ENCODE data around the gene KRT6A. TPM values are rescaled to one million over a fixed set of nuclear protein-coding genes. Genes with fewer than 3 reads are reported as not detected.

The KRT6A gene
- total RNA-seq, 1 experiment from 2014 or later: 0.24 TPM

DNA sequence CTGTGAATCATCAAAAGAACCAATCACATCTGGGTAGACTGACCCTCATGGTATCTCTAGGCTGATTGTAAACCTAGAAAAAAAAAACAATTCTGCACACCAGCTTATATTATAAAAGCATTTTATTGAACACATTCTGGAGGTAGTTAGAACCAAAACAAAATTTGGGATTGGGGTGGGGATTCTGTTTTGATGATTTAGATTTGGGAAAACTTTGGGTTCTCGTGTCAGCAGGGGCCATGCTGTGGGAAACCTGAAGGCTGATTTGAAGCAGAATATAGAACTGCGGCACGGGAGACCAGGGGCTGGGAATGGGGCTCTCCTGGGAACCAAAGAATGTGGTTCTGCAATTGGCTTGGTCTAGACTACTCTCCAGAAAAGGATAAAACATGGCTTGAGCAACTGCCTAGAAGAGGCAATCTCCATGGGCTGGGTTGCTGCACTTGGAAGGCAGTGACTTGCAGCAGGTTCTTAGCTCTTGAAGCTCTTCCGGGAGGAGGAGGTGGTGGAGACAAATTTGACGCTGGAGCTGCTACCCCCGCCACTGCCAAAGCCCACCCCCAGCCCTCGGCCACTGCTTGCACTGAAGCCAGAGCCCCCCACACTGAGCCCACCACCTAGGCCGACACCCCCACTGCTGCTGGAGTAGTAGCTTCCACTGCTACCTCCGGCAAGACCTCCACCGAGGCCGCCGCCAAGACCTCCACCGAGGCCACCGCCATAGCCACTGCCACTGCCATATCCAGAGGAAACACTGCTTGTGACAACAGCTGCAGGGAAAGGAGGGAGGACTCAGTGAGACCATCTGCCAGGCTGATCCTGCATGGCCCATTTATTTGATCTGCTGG is 21.6 kb upstream of the KRT6A start:
- Histone ChIP-seq H3K36me3 (ENCODE audit: insufficient read depth, low read length, poor library complexity, severe bottlenecking) (no peaks in the 10 kb centered on the region), H3K9me3 (ENCODE audit: low read depth, low read length, poor library complexity, severe bottlenecking) (peaks cover 8% of the 10 kb centered on the region), H3K4me1 (ENCODE audit: insufficient read depth, low read length, poor library complexity, severe bottlenecking) (no peaks in the 10 kb centered on the region), H3K27ac (ENCODE audit: low read depth, low read length, poor library complexity, severe bottlenecking) (no peak overlapping the region), H3K4me3 (ENCODE audit: low read depth, low read length, poor library complexity, severe bottlenecking) (no peak overlapping the region), H3K27me3 (replicated peaks; ENCODE audit: insufficient read depth, low read depth, low read length, poor library complexity) (no peaks in the 10 kb centered on the region)
- BruUV-seq (replicated peaks): no TSS peak
- TF ChIP-seq, protein P1, sequence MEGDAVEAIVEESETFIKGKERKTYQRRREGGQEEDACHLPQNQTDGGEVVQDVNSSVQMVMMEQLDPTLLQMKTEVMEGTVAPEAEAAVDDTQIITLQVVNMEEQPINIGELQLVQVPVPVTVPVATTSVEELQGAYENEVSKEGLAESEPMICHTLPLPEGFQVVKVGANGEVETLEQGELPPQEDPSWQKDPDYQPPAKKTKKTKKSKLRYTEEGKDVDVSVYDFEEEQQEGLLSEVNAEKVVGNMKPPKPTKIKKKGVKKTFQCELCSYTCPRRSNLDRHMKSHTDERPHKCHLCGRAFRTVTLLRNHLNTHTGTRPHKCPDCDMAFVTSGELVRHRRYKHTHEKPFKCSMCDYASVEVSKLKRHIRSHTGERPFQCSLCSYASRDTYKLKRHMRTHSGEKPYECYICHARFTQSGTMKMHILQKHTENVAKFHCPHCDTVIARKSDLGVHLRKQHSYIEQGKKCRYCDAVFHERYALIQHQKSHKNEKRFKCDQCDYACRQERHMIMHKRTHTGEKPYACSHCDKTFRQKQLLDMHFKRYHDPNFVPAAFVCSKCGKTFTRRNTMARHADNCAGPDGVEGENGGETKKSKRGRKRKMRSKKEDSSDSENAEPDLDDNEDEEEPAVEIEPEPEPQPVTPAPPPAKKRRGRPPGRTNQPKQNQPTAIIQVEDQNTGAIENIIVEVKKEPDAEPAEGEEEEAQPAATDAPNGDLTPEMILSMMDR (conservative IDR thresholded peaks at IDR 0.05; ENCODE audit: low read depth, low read length): no peak
- TF ChIP-seq EZH2 (IDR thresholded peaks at IDR 0.05; ENCODE audit: borderline replicate concordance, low read depth, low read length, poor library complexity, severe bottlenecking): no peak
- DNase-seq (ENCODE audit: low spot score): no peak
- intact Hi-C loops (cut with micrococcal nuclease; ENCODE audit: unreplicated experiment): no loop called here
- ChIA-PET POLR2A (ENCODE audit: low non-redundant PET) (no interaction called here), CTCF (interaction anchor here (0.6 kb wide), 1 partner anchor 351 kb away, joined by 3 read pairs; no protein-coding TSS in a partner anchor)

DNA sequence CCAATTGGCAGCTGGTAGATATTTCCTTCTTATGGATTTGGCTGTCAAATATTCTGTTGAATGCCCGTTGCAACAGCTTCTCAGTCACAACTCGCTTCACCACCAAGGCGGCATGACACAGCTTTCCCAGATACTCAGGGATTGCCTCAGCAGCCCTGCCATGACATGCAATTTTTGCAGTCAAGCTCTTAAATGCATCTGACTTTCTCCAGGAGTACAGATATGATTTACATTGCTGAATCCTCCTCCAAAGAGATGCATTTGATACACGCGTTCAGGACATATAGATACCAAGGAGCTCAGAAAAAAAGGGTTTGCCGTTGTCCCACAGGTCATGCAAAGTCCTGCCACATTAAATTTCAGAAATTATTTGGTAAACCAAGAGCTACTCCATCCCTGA is 20.7 kb upstream of the KRT6A start:
- DNase-seq (ENCODE audit: low spot score): no peak
- ChIA-PET POLR2A (ENCODE audit: low non-redundant PET) (no interaction called here), CTCF (no interaction called here)
- Histone ChIP-seq H3K4me1 (ENCODE audit: insufficient read depth, low read length, poor library complexity, severe bottlenecking) (no peaks in the 10 kb centered on the region), H3K27ac (ENCODE audit: low read depth, low read length, poor library complexity, severe bottlenecking) (no peak overlapping the region), H3K4me3 (ENCODE audit: low read depth, low read length, poor library complexity, severe bottlenecking) (no peak overlapping the region), H3K36me3 (ENCODE audit: insufficient read depth, low read length, poor library complexity, severe bottlenecking) (no peaks in the 10 kb centered on the region), H3K27me3 (replicated peaks; ENCODE audit: insufficient read depth, low read depth, low read length, poor library complexity) (no peaks in the 10 kb centered on the region), H3K9me3 (ENCODE audit: low read depth, low read length, poor library complexity, severe bottlenecking) (peaks cover 8% of the 10 kb centered on the region)
- no TSS peak for BruUV-seq (replicated peaks)
- intact Hi-C loops (cut with micrococcal nuclease; ENCODE audit: unreplicated experiment): no loop called here
- no peak for TF ChIP-seq EZH2 (IDR thresholded peaks at IDR 0.05; ENCODE audit: borderline replicate concordance, low read depth, low read length, poor library complexity, severe bottlenecking)
- TF ChIP-seq, protein P1 (conservative IDR thresholded peaks at IDR 0.05; ENCODE audit: low read depth, low read length): no peak

GRCh38 chr12:52508211-52508610 is 15.2 kb upstream of the KRT6A start:
- TF ChIP-seq EZH2 (IDR thresholded peaks at IDR 0.05; ENCODE audit: borderline replicate concordance, low read depth, low read length, poor library complexity, severe bottlenecking): no peak
- TF ChIP-seq, protein P1 (conservative IDR thresholded peaks at IDR 0.05; ENCODE audit: low read depth, low read length): no peak
- Histone ChIP-seq H3K4me1 (ENCODE audit: insufficient read depth, low read length, poor library complexity, severe bottlenecking) (no peaks in the 10 kb centered on the region), H3K27ac (ENCODE audit: low read depth, low read length, poor library complexity, severe bottlenecking) (no peak overlapping the region), H3K36me3 (ENCODE audit: insufficient read depth, low read length, poor library complexity, severe bottlenecking) (no peaks in the 10 kb centered on the region), H3K4me3 (ENCODE audit: low read depth, low read length, poor library complexity, severe bottlenecking) (no peak overlapping the region), H3K9me3 (ENCODE audit: low read depth, low read length, poor library complexity, severe bottlenecking) (peaks cover 8% of the 10 kb centered on the region), H3K27me3 (replicated peaks; ENCODE audit: insufficient read depth, low read depth, low read length, poor library complexity) (peaks cover 7% of the 10 kb centered on the region)
- ChIA-PET POLR2A (ENCODE audit: low non-redundant PET) (no interaction called here), CTCF (interaction anchor here (0.5 kb wide), 1 partner anchor 353 kb away, joined by 3 read pairs; no protein-coding TSS in a partner anchor)
- intact Hi-C loops (cut with micrococcal nuclease; ENCODE audit: unreplicated experiment): no loop called here
- no TSS peak for BruUV-seq (replicated peaks)
- no peak for DNase-seq (ENCODE audit: low spot score)

Measured in A673 (cell line).